Colonic mucosa (tissue), 4 donors: ENCODE measurements around the gene PREX1. TPM values are rescaled to one million over a fixed set of nuclear protein-coding genes. Genes with fewer than 3 reads are reported as not detected.

Experiments used
- DNase-seq: peaks from one replicate; pipeline ENCODE4 v3.0.0-alpha.2; 2020
- H3K27ac ChIP-seq: fragments of 200-600 bp; one replicate; pipeline ENCODE4 v1.8.0; 2021
- H3K27me3 ChIP-seq: fragments of 200-600 bp; one replicate; pipeline ENCODE4 v1.8.0; 2021
- H3K36me3 ChIP-seq: fragments of 200-600 bp; one replicate; pipeline ENCODE4 v1.8.0; 2021
- H3K4me1 ChIP-seq: fragments of 200-600 bp; one replicate; pipeline ENCODE4 v1.8.0; 2021; ENCODE audit warnings: mild to moderate bottlenecking
- H3K4me3 ChIP-seq: fragments of 200-600 bp; one replicate; pipeline ENCODE4 v1.8.0; 2021
- H3K9ac ChIP-seq, 2 donors: one replicate each; pipeline ENCODE4 v1.7.0; 2013; ENCODE audit warnings: control low read depth in 2 of 2, low read depth in 2 of 2, low read length in 2 of 2
- H3K9me3 ChIP-seq: fragments of 200-600 bp; one replicate; pipeline ENCODE4 v1.8.0; 2021
- intact Hi-C: fragments of 100-400 bp; cut with DNase I; formaldehyde crosslinking; loops from one replicate; pipeline ENCODE4 v1.14.1; 2022
- total RNA-seq, 2 donors: library from RNA; stranded (reverse); fragmentation: NEBNext Ultra II Directional in 1 of 2; extraction: Animal tissue kit (Norgen Biotek cat#: 25700) in 1 of 2; gene quantifications; one replicate each; pipeline ENCODE4 v1.2.1, GENCODE V29; 2021
- TF ChIP-seq, protein P1 (sequence below): fragments of 200-600 bp; IDR thresholded peaks from one replicate; pipeline ENCODE4 v1.8.0; 2022; ENCODE audit warnings: antibody characterized with exemption, mild to moderate bottlenecking
- donor health status: healthy.
- donor health status: DM: no; HTN: no; CAD: no.
- donor health status: DM: no; HTN: no; CAD: no.

The PREX1 gene
- total RNA-seq, 2 donors from 2014 or later: 7.2 to 24.6 TPM

- no peaks in the 10 kb centered on the region for H3K36me3 ChIP-seq
- no peak overlapping the region for H3K27ac ChIP-seq
- H3K9ac ChIP-seq: no peak overlapping the region
- no peaks in the 10 kb centered on the region for H3K27me3 ChIP-seq
- intact Hi-C loops: no loop called here
- TF ChIP-seq, protein P1, sequence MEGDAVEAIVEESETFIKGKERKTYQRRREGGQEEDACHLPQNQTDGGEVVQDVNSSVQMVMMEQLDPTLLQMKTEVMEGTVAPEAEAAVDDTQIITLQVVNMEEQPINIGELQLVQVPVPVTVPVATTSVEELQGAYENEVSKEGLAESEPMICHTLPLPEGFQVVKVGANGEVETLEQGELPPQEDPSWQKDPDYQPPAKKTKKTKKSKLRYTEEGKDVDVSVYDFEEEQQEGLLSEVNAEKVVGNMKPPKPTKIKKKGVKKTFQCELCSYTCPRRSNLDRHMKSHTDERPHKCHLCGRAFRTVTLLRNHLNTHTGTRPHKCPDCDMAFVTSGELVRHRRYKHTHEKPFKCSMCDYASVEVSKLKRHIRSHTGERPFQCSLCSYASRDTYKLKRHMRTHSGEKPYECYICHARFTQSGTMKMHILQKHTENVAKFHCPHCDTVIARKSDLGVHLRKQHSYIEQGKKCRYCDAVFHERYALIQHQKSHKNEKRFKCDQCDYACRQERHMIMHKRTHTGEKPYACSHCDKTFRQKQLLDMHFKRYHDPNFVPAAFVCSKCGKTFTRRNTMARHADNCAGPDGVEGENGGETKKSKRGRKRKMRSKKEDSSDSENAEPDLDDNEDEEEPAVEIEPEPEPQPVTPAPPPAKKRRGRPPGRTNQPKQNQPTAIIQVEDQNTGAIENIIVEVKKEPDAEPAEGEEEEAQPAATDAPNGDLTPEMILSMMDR: no peak
- H3K4me1 ChIP-seq: no peaks in the 10 kb centered on the region
- DNase-seq: no peak
- no peak overlapping the region for H3K4me3 ChIP-seq
- H3K9me3 ChIP-seq: no peaks in the 10 kb centered on the region
Measured at GRCh38 chr20:48799328-48800105, 28.3 kb downstream of the PREX1 start.

DNA sequence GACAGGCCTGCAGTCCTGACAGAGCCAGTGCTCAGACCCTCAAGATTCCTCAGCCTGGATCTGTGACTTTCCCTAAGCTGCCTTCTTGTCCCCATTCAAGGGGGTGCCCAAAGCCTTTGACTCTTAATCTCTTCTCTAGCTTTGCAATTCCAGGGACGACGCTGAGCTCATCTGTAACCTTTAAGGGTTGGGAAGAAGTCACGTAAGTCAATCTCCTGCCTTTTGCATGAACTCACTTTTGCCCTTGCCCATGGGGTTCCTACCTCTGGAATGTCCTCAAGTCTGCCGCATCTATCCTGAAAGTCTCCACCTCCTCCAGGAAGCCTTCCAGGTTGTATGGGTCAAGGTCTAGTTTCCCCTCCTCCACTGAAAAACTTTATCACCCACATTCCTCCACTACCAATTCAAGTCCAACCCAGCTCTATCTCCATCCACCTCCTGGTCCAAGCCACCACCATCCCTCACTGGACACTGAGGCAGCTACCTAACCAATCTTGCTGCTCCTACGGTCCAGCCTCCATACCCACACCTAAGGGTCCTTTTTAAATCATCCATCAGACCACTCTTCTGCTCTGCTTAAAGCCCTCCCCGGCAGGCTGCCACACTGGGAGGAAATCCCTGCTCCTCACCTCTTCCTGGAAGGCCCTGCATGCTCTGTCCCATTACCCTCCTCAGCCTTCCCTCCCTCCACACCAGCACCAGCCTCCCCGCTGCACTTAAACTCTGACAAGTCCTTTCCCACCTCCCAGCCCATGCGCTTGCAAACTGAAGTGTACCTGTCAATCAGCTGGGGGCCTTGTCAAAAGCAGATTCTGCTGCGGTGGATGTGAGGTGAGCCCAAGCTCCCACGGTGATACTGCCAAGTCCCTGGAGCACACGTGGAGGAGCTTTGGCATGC, 29.7 kb downstream of the PREX1 start:
- Histone ChIP-seq H3K27ac (no peak overlapping the region), H3K9ac (no peak overlapping the region), H3K4me3 (no peak overlapping the region), H3K9me3 (no peaks in the 10 kb centered on the region), H3K4me1 (no peaks in the 10 kb centered on the region), H3K36me3 (no peaks in the 10 kb centered on the region), H3K27me3 (no peaks in the 10 kb centered on the region)
- intact Hi-C loops: no loop called here
- DNase-seq: no peak
- TF ChIP-seq, protein P1: no peak

DNA sequence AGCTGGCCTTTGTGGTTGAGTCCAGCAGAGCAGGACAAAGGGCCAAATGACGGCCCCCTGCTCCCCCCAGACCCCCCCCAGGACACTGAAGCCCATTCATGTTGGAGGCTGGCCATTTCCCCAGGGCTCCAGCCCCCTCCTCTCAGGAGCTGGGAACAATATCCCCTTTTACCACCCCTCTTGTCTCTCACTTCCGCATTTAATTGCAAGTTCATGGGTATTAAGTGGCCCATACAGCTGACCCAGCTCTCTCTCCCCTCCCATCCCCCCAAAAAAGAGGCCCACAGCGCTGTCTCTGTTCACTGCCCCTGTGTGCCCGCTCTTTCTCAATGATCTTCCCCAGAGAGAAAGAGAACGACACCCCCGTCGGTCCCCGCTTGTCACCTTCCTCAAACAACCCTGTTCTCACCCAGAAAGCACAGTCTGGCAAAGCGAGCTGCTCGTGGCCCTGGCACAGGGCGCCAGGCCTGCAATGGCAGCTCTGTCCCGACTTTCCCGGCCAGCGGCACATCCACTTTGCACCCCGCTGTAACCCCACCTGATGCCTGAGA, 30.4 kb downstream of the PREX1 start:
- Histone ChIP-seq H3K36me3 (no peaks in the 10 kb centered on the region), H3K27me3 (no peaks in the 10 kb centered on the region), H3K4me1 (no peaks in the 10 kb centered on the region), H3K27ac (no peak overlapping the region), H3K9me3 (no peaks in the 10 kb centered on the region), H3K9ac (no peak overlapping the region), H3K4me3 (no peak overlapping the region)
- TF ChIP-seq, protein P1: no peak
- intact Hi-C loops: no loop called here
- no peak for DNase-seq

DNA sequence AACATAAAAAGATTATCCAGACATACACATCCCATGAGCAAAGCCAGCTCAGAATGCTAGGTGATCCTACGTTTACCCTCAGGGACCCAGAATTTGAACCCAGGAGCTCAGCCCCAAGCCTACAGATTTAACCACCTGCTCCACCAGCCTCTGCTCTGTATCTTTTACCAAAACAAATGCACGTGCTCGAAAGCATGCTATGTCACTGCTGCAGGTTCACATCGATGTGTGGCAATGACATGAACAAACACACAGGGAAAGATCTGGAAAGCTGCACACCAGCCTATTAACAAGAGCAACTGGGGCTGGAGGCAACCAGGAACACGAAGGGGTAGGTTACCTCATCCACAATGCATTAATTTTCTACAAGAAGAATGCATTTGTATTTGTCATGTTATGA, 32.1 kb downstream of the PREX1 start:
- Histone ChIP-seq H3K9ac (no peak overlapping the region), H3K36me3 (no peaks in the 10 kb centered on the region), H3K9me3 (no peaks in the 10 kb centered on the region), H3K27ac (no peak overlapping the region), H3K27me3 (no peaks in the 10 kb centered on the region), H3K4me3 (no peak overlapping the region), H3K4me1 (no peaks in the 10 kb centered on the region)
- DNase-seq: no peak
- intact Hi-C loops: no loop called here
- TF ChIP-seq, protein P1: no peak

DNA sequence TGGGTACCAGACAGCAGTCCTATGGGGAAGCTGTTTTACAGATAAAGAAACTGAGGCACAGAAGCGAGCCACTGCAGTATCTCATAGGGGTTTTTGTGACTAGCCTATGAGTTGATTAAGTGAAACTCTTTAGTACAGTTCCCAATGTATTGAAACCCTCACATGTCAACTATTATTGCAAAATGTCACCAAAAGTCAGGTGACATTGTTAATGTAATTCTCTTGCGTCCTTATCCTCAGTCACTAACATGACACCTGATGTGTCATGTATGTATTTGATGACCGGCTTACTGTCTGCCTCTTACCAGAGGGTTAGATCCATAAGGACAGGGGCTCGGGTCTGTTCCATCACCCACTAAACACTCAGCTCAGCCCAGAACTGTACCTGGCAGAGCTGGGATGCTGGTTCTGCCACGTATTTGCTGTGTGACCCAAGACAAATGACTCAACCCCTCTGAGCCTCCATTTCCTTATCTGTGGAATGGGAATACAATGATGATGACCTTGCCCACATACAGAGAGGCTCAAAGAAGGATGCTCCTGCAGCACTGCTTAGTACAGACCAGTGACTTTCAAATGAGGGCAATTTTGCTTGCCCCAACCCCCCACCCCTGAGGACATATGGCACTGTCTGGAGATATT, 32.9 kb downstream of the PREX1 start:
- Histone ChIP-seq H3K4me3 (no peak overlapping the region), H3K36me3 (no peaks in the 10 kb centered on the region), H3K9me3 (no peaks in the 10 kb centered on the region), H3K27me3 (no peaks in the 10 kb centered on the region), H3K9ac (no peak overlapping the region), H3K4me1 (no peaks in the 10 kb centered on the region), H3K27ac (no peak overlapping the region)
- no peak for DNase-seq
- TF ChIP-seq, protein P1: no peak
- intact Hi-C loops: no loop called here
